HepG2 (cell line): Measurements from ENCODE around the gene MTHFD1L. TPM values are rescaled to one million over a fixed set of nuclear protein-coding genes. Genes with fewer than 3 reads are reported as not detected.

Source experiments
- ARNT ChIP-seq: fragments of 450-650 bp; IDR thresholded peaks from 2 replicates; pipeline ENCODE4 v1.6.1; 2017
- ATF7 ChIP-seq, 2 experiments: fragments of 450-650 bp in 1 of 2; sonication (generic) in 1 of 2; formaldehyde crosslinking in 1 of 2; IDR thresholded peaks; 2 replicates each; pipeline versions ENCODE4 v1.4.0 to v1.6.1; 2016 to 2020; ENCODE audit warnings: antibody characterized with exemption in 1 of 2, mild to moderate bottlenecking in 1 of 2, missing genetic modification reagents in 1 of 2
- CAMTA2 ChIP-seq: sonication (generic); formaldehyde crosslinking; IDR thresholded peaks from 2 replicates; pipeline ENCODE4 v1.4.0; 2020; ENCODE audit warnings: mild to moderate bottlenecking, missing genetic modification reagents, borderline replicate concordance
- CBX1 ChIP-seq: IDR thresholded peaks from one replicate; pipeline ENCODE4 v1.6.1; 2016; ENCODE audit warnings: antibody characterized with exemption, low read depth
- FOXP4 ChIP-seq: sonication (generic); formaldehyde crosslinking; IDR thresholded peaks from 2 replicates; pipeline ENCODE4 v1.4.0; 2020; ENCODE audit warnings: missing genetic modification reagents
- GABPA ChIP-seq, 2 experiments: IDR thresholded peaks; 2 replicates each; pipeline ENCODE4 v1.6.1; 2011 to 2016; ENCODE audit warnings: low read depth in 2 of 2, low read length in 1 of 2, missing biosample characterization in 1 of 2, missing genetic modification characterization in 1 of 2
- GLI4 ChIP-seq: sonication (generic); formaldehyde crosslinking; IDR thresholded peaks from 2 replicates; pipeline ENCODE4 v1.5.1; 2020; ENCODE audit warnings: missing genetic modification reagents, mild to moderate bottlenecking, moderate library complexity, borderline replicate concordance
- MAX ChIP-seq: IDR thresholded peaks from 2 replicates; pipeline ENCODE4 v1.6.1; 2012; ENCODE audit warnings: inconsistent platforms
- NR2C2 ChIP-seq: sonication (generic); formaldehyde crosslinking; IDR thresholded peaks from 2 replicates; pipeline ENCODE4 v1.4.0; 2020; ENCODE audit warnings: missing genetic modification reagents, mild to moderate bottlenecking, moderate library complexity, borderline replicate concordance
- SETDB1 ChIP-seq: sonication (generic); formaldehyde crosslinking; IDR thresholded peaks from 2 replicates; pipeline ENCODE4 v1.5.1; 2020; ENCODE audit warnings: missing genetic modification reagents, mild to moderate bottlenecking, borderline replicate concordance
- SIN3B ChIP-seq: fragments of 150-350 bp; IDR thresholded peaks from 2 replicates; pipeline ENCODE4 v1.6.1; 2014; ENCODE audit warnings: low read length
- SNAI1 ChIP-seq: sonication (generic); formaldehyde crosslinking; IDR thresholded peaks from 2 replicates; pipeline ENCODE4 v1.5.0; 2020; ENCODE audit warnings: mild to moderate bottlenecking, missing genetic modification reagents, borderline replicate concordance
- SRSF9 ChIP-seq: fragments of 200-400 bp; formaldehyde crosslinking; IDR thresholded peaks from 2 replicates; pipeline ENCODE4 v1.6.1; 2018; ENCODE audit warnings: borderline replicate concordance, mild to moderate bottlenecking, low read depth, low read length; ENCODE audit not compliant: insufficient read depth, poor library complexity, severe bottlenecking
- THYN1 ChIP-seq: sonication (generic); formaldehyde crosslinking; IDR thresholded peaks from 2 replicates; pipeline ENCODE4 v1.8.1; 2023; ENCODE audit warnings: low read depth, mild to moderate bottlenecking, moderate library complexity, missing genetic modification reagents, borderline replicate concordance
- ZBTB42 ChIP-seq: sonication (generic); formaldehyde crosslinking; IDR thresholded peaks from 2 replicates; pipeline ENCODE4 v1.5.0; 2020; ENCODE audit warnings: mild to moderate bottlenecking, missing genetic modification reagents
- ZNF124 ChIP-seq: sonication (generic); formaldehyde crosslinking; IDR thresholded peaks from 2 replicates; pipeline ENCODE4 v1.4.0; 2020; ENCODE audit warnings: missing genetic modification reagents
- ZNF18 ChIP-seq: sonication (generic); formaldehyde crosslinking; IDR thresholded peaks from 2 replicates; pipeline ENCODE4 v1.8.0; 2022; ENCODE audit warnings: mild to moderate bottlenecking, missing genetic modification reagents; ENCODE audit not compliant: insufficient replicate concordance
- ZNF34 ChIP-seq: sonication (generic); formaldehyde crosslinking; IDR thresholded peaks from 2 replicates; pipeline ENCODE4 v1.4.0; 2020; ENCODE audit warnings: mild to moderate bottlenecking, missing genetic modification reagents, borderline replicate concordance
- ZNF430 ChIP-seq: sonication (generic); formaldehyde crosslinking; IDR thresholded peaks from 2 replicates; pipeline ENCODE4 v1.9.0; 2021; ENCODE audit warnings: mild to moderate bottlenecking, missing genetic modification reagents
- ZNF431 ChIP-seq: sonication (generic); formaldehyde crosslinking; IDR thresholded peaks from 2 replicates; pipeline ENCODE4 v1.9.0; 2022; ENCODE audit warnings: missing genetic modification reagents, low read depth, mild to moderate bottlenecking, borderline replicate concordance
- ZNF543 ChIP-seq: sonication (generic); formaldehyde crosslinking; IDR thresholded peaks from 2 replicates; pipeline ENCODE4 v1.4.0; 2020; ENCODE audit warnings: mild to moderate bottlenecking, missing genetic modification reagents
- polyA plus RNA-seq, 8 experiments: library from polyadenylated mRNA; depleted of rRNA in 3 of 8; stranded (reverse) in 7 of 8; unstranded in 1 of 8; fragments of >200 nt; fragmentation: Illumina TruSeq in 4 of 8; extraction: Trizol in 4 of 8; gene quantifications; 2 replicates each; pipeline versions ENCODE4 v1.2.1 to v1.2.3, GENCODE V29; 2011 to 2016; ENCODE audit warnings: low read depth in 4 of 8, missing spikeins in 1 of 8, mixed read lengths in 1 of 8; ENCODE audit not compliant: insufficient read depth in 1 of 8
- total RNA-seq, 5 experiments: library from RNA; depleted of rRNA; stranded (reverse); fragments of >200 nt; fragmentation: Illumina TruSeq; extraction: Trizol; gene quantifications; 2 replicates each; pipeline ENCODE4 v1.2.3, GENCODE V29; 2016; ENCODE audit warnings: low read depth in 1 of 5

Gene MTHFD1L
- total and polyA plus RNA-seq, 2 of the 13 experiments (the other 11 are each of a cell fraction or from before 2014, with no cell fraction given): 24.0 to 39.6 TPM

GRCh38 chr6:151012321-151013294 lies 147.1 kb downstream of the MTHFD1L start (continued):
- TF ChIP-seq ZNF124 (CRISPR knock-in tag): no peak
- TF ChIP-seq ZNF18 (CRISPR knock-in tag): no peak
- TF ChIP-seq ZNF431: no peak
- no peak for TF ChIP-seq ZNF34 (CRISPR knock-in tag)
- TF ChIP-seq ZNF543 (CRISPR knock-in tag): no peak
- TF ChIP-seq THYN1: no peak
- TF ChIP-seq CBX1: no peak
- no peak for TF ChIP-seq GABPA (IDR thresholded peaks at IDR 0.05; ENCODE audit: low read depth, low read length)
- no peak for TF ChIP-seq GABPA (CRISPR knock-in tag; IDR thresholded peaks at IDR 0.05; ENCODE audit: low read depth)
- TF ChIP-seq SIN3B: no peak
- TF ChIP-seq ZBTB42 (CRISPR knock-in tag): no peak
- TF ChIP-seq ZNF430 (CRISPR knock-in tag): no peak
- no peak for TF ChIP-seq CAMTA2 (CRISPR knock-in tag)
- TF ChIP-seq FOXP4: 0 out of 2 replicates have a peak, but pooled peaks have one; percentile 25
- no peak for TF ChIP-seq ATF7 (IDR thresholded peaks at IDR 0.05)
- no peak for TF ChIP-seq ATF7 (CRISPR knock-in tag; IDR thresholded peaks at IDR 0.05)
- no peak for TF ChIP-seq SNAI1 (CRISPR knock-in tag)
- TF ChIP-seq MAX: no peak
- no peak for TF ChIP-seq SETDB1 (CRISPR knock-in tag)
- TF ChIP-seq ARNT: no peak
- TF ChIP-seq GLI4 (CRISPR knock-in tag): no peak
- TF ChIP-seq NR2C2 (CRISPR knock-in tag): no peak
- no peak for TF ChIP-seq SRSF9
